HG02943 (cell line): ENCODE data around the gene ARHGAP19.
A peak's percentile ranks its signal among the peaks of the same experiment; 100 is the strongest.
"Not testable (repeated sequence)": the region's sequence is repeated elsewhere in the genome, so short reads cannot be mapped to it uniquely, and the experiment has no call there.

ENCODE experiments used
- ATAC-seq: cut with Tn5 transposase; IDR thresholded peaks from one replicate; pipeline ENCODE4 v1.9.1; 2021; ENCODE audit warnings: mild to moderate bottlenecking, low read depth, moderate library complexity; ENCODE audit not compliant: unreplicated experiment

Gene ARHGAP19

DNA sequence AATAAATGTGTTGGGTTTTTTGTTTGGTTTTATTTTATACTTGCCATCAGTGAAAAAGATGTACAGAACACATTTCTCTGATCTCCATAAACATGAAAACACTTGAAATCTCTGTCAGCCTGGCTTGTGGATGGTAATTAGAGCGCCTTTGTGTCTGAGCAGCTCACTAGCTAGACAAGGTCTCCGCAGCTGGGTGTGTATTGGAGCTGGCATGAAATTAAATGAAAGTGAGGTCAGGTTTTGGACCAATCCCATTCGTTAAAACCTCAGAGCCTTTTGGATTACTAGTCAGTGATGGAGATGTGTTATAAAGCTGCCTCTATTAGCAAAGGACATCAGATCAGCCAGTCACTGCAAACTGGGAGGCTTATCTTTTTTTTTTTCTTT, 29.4 kb upstream of the ARHGAP19 start:
- no peak for ATAC-seq

DNA sequence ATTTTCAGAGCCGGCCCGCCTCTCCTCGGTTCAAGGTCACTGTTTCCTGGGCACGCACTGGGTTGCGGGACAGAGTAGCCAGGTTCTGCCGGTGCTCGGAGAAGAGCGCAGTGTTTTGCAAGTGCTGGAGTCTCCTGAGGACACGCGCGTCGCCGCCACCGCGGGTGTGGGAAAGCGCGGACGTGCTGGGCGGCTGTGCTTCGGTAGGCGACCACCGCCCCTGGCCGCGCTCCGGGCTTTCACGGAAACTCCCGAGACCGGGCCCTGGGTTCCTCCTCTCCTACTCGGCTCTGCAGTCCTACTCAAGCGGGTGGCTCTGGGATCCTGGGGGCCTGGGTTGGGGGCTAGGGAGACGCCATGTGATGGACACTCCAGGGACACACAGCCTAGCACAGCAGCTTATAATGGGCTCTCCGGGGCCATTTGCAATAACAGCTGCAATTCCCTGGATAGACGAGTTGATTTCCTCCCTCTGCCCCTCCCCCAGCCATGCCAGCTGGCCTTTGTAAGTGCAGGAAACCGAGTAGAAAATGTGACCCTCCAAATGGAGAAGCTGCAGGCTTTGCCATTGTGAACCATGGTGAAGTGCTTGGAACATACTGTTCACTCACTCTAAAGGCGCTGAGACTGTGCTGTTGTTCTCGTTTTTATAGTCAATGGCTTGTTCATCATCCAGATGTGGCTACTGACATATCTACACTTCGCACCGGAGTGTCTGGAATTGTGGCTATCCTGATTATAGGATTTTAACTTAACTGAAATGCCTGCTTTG, 28.8 kb upstream of the ARHGAP19 start:
- ATAC-seq, result no peak

DNA sequence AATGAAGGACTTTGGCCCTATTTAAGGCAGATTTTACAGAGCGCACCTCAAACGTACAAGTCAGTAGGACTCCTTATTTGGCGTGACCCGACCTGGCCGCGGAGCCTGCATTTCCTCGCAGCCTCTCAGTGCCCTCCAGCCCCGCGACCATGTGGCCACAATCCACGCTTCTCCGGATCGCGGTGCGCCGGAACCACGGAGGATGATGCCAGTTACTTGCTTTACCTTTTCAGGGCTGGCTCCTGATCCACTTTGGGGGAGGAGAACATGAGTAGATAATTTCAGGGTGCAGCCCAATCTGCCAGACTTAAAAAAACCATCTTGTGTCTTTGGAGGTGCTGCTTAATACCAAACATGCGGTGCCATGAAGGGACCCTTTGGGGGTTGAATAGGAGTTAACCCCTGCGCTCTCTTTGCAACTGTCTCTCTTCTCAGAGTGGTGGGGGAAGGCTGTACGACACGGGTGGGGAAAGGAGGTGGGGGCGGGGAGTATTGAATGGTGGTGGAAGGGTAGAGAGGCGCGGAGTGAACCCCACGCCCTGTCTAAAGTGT, 28.1 kb upstream of the ARHGAP19 start:
- no peak for ATAC-seq

DNA sequence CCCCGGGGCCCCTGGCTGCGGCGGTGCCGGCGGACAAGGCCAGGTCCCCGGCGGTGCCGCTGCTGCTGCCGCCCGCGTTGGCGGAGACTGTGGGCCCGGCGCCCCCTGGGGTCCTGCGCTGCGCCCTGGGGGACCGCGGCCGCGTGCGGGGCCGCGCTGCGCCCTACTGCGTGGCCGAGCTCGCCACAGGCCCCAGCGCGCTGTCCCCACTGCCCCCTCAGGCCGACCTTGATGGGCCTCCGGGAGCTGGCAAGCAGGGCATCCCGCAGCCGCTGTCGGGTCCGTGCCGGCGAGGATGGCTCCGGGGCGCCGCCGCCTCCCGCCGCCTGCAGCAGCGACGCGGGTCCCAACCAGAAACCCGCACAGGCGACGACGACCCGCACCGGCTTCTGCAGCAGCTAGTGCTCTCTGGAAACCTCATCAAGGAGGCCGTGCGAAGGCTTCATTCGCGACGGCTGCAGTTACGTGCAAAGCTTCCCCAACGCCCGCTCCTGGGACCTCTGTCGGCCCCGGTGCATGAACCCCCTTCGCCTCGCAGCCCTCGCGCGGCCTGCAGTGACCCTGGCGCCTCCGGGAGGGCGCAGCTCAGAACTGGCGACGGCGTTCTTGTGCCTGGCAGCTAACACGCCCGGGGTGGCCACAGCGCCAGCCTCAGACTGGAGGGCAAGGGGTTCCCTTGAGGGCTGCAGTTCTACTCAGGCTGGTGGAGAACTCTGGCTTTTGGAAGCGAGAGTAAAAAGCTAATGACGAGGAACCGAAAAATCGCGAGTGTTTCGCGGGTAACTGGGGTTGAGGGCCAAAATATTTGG, 27.4 kb upstream of the ARHGAP19 start:
- ATAC-seq, result no peak

DNA sequence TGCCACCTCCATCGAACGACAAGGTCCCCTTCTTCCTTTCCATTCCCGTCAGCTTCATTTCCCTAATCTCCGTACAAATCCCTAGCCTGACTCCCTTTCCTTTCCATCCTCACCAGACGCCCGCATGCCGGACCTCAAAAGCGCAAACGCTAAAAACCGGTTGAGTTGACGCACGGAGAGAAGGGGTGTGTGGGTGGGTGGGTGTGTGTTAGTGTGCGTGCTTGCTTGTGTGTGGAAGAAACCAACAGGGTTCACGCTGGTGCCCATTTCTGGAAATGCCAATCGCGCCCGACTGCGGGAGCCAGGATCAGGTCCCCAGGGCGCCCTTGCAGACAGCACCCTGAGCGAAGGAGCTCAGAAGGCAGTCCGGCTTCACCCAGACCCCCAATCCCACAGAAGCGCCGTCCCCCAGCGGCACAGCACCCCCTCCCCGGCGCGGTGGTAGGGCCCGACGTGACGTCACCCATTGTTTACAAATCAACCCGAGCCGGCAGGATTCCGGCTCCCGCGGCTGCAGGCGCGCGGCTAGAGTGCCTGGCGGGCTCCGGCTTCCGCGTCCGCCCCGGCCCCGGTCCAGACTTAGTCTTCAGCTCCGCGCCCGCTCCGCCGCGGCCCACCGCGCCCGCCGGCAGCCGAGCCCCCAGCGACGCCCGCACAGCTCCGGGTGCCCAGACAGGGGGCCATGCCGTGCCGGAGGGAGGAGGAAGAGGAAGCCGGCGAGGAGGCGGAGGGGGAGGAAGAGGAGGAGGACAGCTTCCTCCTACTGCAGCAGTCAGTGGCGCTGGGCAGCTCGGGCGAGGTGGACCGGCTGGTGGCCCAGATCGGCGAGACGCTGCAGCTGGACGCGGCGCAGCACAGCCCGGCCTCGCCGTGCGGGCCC, 26.6 kb upstream of the ARHGAP19 start, which contains the start of gene FRAT1:
FRAT1 (plus strand) TSS at position 500 of the 880 bp plus-strand sequence; CDS start at position 683, 183 bp downstream.
- ATAC-seq, result peak; percentile 77

DNA sequence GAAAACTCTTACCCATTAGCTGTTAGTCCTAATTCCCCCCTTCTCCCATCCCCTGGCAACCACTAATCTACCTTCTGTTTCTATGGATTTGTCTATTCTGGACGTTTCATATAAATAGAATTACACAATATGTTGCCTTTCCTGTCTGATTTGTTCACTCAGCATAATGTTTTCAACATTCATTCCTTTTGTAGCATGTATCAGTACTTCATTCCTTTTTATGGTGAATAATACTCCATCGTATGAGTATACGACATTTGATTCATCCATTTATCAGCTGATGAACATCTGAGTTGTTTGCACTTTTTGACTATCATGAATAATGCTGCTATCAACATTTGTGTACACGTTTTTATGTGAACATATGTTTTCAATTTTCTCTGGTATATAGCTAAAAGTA, 22.2 kb upstream of the ARHGAP19 start:
- no peak for ATAC-seq

DNA sequence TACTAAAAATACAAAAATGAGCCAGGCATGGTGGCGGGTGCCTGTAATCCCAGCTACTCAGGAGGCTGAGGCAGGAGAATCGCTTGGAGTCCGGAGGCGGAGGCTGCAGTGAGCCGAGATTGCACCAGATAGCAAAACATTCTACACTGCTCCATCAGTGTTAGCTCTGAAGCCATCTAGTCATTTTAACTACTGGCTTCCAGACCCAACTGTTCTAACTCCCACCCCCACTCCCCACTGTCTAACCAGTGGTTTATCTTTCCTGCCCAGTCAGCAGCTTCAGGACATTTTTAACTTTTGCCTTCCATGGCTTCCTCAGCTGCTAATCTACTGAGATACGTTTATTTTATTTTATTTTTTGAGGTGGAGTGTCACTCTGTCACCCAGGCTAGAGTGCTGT, 20.5 kb upstream of the ARHGAP19 start:
- no peak for ATAC-seq

DNA sequence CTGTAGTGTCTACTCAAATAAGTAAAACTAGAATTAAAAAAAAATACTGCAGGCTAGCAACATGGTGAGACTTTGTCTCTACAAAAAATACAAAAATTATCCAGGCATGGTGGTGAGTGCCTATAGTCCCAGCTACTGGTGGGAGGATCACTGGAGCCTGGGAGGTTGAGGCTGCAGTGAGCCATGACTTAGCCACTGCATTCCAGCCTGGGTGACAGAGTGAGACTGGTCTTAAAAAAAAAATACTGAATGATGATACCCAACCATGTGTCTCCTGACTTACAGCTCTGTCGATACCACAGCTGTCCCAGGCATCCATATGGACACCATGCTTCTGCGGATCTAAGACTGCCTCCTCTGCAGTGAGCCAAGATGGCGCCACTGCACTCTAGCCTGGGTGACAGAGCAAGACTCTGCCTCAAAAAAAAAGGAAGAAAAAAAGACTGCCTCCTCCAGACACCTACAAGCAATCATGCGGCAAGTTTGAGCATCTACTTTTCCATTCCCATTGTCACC, 18.7 kb upstream of the ARHGAP19 start:
- ATAC-seq, result no peak

DNA sequence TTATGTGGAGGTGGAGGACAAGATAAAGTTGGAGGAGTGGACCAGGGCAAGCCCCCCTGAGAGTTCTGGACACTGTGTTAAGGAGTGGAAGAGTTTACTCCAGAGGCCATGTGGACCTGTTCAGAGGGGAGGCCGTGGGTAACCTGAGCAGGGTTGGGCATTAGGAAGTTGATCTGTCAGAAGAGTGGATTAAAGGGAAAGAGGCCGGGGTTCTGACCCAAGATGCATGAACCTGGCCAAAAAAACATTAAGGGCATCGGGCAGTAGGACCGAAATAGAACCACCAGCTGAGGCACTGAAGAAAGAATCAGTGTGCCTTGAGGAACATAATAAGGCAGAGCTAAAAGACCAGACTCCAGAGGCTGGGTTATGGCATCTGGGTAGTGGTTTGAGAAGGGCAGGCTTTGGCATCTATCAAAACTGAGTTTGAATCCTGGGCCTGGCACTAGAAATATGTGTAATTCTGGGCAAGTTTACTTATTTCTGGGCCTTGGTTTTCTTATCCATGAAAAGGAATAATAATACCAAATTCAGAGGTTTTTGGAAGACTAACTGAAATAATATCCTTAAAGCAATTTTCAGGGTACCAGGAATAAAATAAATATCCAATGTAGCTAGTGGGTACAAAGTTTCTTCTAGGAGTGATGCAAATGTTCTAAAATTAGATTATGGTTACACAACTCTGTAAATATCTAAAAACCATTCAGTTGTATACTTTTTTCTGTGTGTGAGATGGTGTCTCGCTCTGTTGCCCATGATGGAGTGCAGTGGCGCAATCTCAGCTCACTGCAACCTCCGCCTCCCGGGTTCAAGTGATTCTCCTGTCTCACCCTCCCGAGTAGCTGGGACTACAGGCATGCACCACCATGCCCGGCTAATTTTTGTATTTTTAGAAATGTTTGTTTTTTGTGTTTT, 15.7 kb upstream of the ARHGAP19 start:
- no peak for ATAC-seq

DNA sequence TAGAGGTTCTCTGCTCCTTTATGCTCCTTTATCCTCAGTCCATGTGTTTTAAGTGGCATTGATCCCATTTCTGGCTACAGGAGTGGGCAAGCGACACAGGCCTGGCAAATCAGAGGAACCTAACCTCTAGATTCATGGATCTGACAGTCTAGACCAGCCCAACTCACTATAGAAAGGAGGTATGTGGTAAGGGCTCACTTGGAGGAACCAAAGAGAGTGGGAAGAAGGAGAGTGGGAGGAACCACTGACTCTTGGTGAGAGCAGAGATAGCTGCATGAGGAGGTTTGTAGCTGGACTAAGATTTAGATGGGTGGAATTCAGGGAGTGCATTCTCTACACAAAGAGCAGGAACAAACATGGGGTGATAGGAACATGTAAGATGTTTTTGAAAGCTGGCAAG, 15.0 kb upstream of the ARHGAP19 start:
- ATAC-seq, result no peak

DNA sequence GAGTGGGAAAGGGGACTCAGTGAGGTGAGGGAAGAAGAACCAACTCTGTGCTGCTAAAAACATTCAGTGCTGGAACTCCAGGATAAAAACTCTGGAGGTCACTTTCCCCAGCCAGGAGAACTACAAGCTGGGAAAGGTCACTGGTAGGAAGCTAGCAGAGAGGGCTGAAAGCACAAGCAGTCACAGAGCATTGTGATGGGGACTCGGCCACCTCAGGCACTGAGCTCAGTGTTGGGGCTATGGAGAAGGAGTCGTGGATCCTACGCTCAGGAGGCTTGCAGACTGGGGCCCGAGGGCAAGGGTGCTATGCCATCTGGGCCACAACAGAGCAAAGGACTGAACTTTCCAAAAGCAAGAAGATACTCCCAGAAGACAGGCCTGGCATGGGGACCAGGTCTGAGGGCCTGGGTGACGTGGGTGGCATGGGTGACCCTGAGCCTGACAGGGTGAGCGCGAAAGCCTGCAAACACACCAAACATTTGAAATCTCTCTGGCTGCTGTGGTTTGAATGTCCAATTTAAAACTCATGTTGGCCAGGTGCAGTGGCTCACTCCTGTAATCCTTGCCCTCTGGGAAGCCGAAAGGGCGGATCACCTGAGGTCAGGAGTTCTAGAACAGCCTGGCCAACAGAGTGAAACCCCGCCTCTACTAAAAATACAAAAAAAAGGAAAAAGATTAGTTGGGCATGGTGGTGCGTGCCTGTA, 9.8 kb upstream of the ARHGAP19 start:
- ATAC-seq, result no peak

DNA sequence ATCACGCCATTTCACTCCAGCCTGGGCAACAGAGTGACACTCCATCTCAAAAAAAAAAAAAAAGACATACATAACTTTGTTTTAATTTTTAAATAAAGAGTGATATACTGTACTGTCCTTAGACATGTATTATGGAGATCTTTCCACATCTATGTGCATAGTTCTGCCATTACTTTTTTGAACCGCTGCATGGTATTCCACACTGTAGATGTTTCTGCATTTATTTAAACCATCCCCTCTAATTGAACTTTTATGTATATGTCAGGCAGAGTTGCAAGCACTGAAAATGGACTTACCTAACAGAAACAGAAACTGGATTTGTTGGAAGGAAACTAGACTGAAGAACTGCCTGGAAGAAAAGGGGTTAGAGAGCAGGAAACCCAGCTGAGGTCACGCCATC, 8.5 kb upstream of the ARHGAP19 start:
- ATAC-seq, result no peak

DNA sequence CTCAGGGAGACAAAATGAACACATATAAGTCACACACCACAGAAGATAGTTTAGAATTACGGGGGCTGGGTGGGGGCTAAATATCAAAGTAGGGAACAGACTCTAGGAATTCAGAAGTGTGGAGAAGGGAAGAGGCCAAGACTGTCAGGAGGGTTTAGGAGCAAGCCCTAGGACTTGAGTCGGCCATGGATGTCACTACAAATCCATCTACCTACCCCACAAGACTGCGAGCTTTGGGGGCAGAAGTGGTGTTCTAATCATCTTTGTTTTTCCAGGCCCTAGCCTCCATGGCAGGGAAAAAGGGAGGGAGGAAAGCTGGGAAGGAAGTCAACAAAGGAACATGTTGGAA, 5.8 kb upstream of the ARHGAP19 start:
- ATAC-seq, result no peak

DNA sequence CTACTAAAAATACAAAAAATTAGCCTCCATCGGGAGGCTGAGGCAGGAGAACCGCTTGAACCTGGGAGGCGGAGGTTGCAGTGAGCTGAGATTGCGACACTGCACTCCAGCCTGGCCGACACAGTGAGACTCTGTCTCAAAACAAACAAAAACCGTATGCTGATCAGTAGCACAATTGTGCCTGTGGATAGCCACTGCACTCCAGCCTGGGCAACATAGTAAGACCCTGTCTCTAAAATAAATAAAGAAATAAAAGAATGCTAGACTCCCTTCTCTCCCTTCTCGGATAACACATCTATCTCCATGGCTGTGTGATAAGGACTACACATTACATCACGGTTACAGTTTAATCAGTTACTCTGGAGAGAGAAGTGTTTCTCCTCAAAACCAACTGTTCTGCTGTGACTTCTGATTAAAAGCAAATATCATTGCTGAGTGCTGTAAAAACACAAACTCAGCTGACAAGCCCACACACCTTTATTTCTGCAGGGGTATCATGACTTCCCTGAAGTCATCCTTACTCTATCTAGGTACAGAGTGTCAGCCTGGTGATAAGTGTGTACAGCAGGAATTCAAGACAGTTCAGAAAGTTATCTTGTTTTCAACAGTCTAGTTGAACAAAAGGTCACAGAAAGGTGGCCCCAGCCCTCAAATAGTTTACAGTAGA, 5.3 kb upstream of the ARHGAP19 start:
- no peak for ATAC-seq

DNA sequence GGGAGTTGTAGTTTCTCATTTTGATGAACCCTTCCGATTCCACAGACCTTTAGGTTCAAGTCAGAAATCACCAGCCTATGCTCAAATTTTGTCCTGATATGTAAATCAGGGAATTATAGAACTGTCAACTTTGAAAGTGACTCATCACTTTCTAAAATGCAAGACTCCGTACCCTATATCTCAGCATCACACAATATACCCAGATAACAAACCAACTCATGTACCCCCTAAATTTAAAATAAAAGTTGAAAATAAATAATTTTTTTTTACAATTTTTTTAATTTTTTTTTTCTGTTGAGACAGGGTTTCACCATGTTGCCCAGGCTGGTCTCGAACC, 393 bp upstream of the ARHGAP19 start:
- ATAC-seq, result no peak

DNA sequence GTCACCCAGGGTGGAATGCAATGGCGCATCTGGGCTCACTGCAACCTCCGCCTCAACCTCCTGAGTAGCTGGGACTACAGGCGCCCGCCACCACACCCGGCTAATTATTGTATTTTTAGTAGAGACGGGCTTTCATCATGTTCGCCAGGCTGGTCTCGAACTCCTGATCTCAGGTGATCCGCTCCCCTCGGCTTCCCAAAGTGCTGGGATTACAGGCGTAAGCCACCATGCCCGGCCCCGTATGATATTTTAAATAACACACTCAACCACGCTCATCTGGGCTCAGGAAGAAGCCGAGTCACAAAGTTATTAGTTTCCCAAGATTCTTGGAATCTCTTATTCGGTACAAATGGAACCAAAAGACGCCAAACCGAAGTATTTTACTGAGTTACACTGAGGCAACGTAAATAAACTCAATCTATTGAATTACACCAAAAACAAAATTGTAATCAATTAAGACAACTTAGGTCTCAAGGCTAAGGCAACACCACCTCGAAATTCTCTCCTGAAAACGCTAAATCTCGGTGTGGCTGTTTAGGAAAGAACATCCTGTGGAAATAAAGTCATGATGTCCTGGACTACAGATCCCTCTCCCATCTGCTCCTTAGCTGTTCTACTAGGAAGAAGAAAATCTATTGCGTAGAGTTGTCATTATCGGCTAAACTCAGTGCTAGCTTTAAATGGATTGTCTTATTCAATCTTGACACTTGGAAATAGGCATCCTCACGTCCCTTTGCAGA, 910 bp downstream of the ARHGAP19 start:
- ATAC-seq, result no peak

DNA sequence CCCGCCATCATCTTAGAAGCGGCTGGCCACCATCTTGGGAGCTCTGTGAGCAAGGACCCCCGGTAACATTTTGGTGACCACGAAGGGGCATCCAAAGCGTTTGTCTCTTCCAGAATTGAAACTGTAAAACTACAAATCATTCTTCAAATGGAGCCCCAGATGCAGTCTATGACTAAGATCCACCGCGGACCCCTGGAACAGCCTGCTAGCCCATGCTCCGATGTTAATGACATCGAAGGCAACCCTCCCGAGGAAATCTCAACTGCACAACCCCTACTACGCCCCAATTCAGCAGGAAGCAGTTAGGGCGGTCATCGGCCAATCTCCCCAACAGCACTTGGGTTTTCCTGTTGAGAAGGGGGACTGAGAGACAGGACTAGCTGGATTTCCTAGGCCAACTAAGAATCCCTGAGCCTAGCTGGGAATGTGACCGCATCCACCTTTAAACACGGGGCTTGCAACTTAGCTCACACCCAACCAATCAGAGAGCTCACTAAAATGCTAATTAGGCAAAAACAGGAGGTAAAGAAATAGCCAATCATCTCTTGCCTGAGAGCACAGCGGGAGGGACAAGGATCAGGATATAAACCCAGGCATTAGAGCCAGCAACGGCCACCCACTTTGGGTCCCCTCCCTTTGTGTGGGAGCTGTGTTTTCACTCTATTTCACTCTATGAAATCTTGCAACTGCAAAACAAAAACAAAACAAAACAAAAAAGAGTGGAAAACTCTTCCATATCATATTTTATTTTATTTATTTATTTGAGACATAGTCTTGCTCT, 1.7 kb downstream of the ARHGAP19 start:
- not testable (repeated sequence) for ATAC-seq
